HEK293 (cell line): Measurements from ENCODE around the gene SCAMP3.

ENCODE experiments used
- GLI2 ChIP-seq: fragments of 450-650 bp; formaldehyde crosslinking; IDR thresholded peaks from 2 replicates; pipeline ENCODE4; 2017; ENCODE audit warnings: missing biosample characterization, missing genetic modification characterization, low read depth, borderline replicate concordance
- KLF8 ChIP-seq: fragments of 450-650 bp; formaldehyde crosslinking; IDR thresholded peaks from 2 replicates; pipeline ENCODE4 v1.5.1; 2016; ENCODE audit warnings: missing biosample characterization, missing genetic modification characterization
- KLF9 ChIP-seq: fragments of 450-650 bp; formaldehyde crosslinking; IDR thresholded peaks from 2 replicates; pipeline ENCODE4 v1.5.1; 2016; ENCODE audit warnings: missing biosample characterization, missing genetic modification characterization, low read depth
- REPIN1 ChIP-seq: fragments of 450-650 bp; formaldehyde crosslinking; IDR thresholded peaks from 2 replicates; pipeline ENCODE4 v1.5.1; 2017; ENCODE audit warnings: missing biosample characterization, missing genetic modification characterization, low read depth
- YY2 ChIP-seq: fragments of 450-650 bp; formaldehyde crosslinking; IDR thresholded peaks from 2 replicates; pipeline ENCODE4 v1.5.1; 2016; ENCODE audit warnings: missing biosample characterization, missing genetic modification characterization
- ZBTB17 ChIP-seq: fragments of 450-650 bp; formaldehyde crosslinking; IDR thresholded peaks from 2 replicates; pipeline ENCODE4 v1.5.1; 2016; ENCODE audit warnings: missing biosample characterization, missing genetic modification characterization
- ZBTB8A ChIP-seq: fragments of 450-650 bp; formaldehyde crosslinking; IDR thresholded peaks from 2 replicates; pipeline ENCODE4 v1.5.1; 2016; ENCODE audit warnings: missing biosample characterization, missing genetic modification characterization
- ZNF133 ChIP-seq: fragments of 450-650 bp; formaldehyde crosslinking; IDR thresholded peaks from 2 replicates; pipeline ENCODE4 v1.5.1; 2016; ENCODE audit warnings: missing biosample characterization, missing genetic modification characterization
- ZNF138 ChIP-seq: fragments of 450-650 bp; formaldehyde crosslinking; IDR thresholded peaks from 2 replicates; pipeline ENCODE4 v1.5.1; 2016; ENCODE audit warnings: missing biosample characterization, missing genetic modification characterization, borderline replicate concordance
- ZNF16 ChIP-seq: fragments of 450-650 bp; formaldehyde crosslinking; IDR thresholded peaks from 2 replicates; pipeline ENCODE4 v1.5.1; 2016; ENCODE audit warnings: low read depth, missing biosample characterization, missing genetic modification characterization
- ZNF169 ChIP-seq: fragments of 450-650 bp; formaldehyde crosslinking; IDR thresholded peaks from 2 replicates; pipeline ENCODE4 v1.5.1; 2016; ENCODE audit warnings: missing biosample characterization, missing genetic modification characterization
- ZNF2 ChIP-seq: fragments of 450-650 bp; formaldehyde crosslinking; IDR thresholded peaks from 2 replicates; pipeline ENCODE4 v1.5.1; 2016; ENCODE audit warnings: missing biosample characterization, missing genetic modification characterization
- ZNF302 ChIP-seq: fragments of 450-650 bp; formaldehyde crosslinking; IDR thresholded peaks from 2 replicates; pipeline ENCODE4 v1.5.1; 2016; ENCODE audit warnings: missing biosample characterization, missing genetic modification characterization, low read depth
- ZNF341 ChIP-seq: fragments of 450-650 bp; formaldehyde crosslinking; IDR thresholded peaks from 2 replicates; pipeline ENCODE4; 2016; ENCODE audit warnings: low read depth, missing biosample characterization, missing genetic modification characterization
- ZNF350 ChIP-seq: fragments of 450-650 bp; formaldehyde crosslinking; IDR thresholded peaks from 2 replicates; pipeline ENCODE4 v1.5.0; 2017; ENCODE audit warnings: missing biosample characterization, mild to moderate bottlenecking, missing genetic modification characterization
- ZNF433 ChIP-seq: fragments of 450-650 bp; formaldehyde crosslinking; IDR thresholded peaks from 2 replicates; pipeline ENCODE4 v1.5.1; 2016; ENCODE audit warnings: missing biosample characterization, missing genetic modification characterization, low read depth
- ZNF514 ChIP-seq: fragments of 450-650 bp; formaldehyde crosslinking; IDR thresholded peaks from 2 replicates; pipeline ENCODE4 v1.5.1; 2016; ENCODE audit warnings: missing biosample characterization, missing genetic modification characterization
- ZNF529 ChIP-seq: fragments of 450-650 bp; formaldehyde crosslinking; IDR thresholded peaks from 2 replicates; pipeline ENCODE4 v1.5.1; 2017; ENCODE audit warnings: missing genetic modification characterization, missing biosample characterization; ENCODE audit not compliant: insufficient replicate concordance
- ZNF571 ChIP-seq: fragments of 450-650 bp; formaldehyde crosslinking; IDR thresholded peaks from 2 replicates; pipeline ENCODE4 v1.5.0; 2017; ENCODE audit warnings: missing biosample characterization, missing genetic modification characterization
- ZNF600 ChIP-seq: fragments of 450-650 bp; formaldehyde crosslinking; IDR thresholded peaks from 2 replicates; pipeline ENCODE4 v1.5.1; 2016; ENCODE audit warnings: missing biosample characterization, missing genetic modification characterization
- ZNF626 ChIP-seq: fragments of 450-650 bp; sonication (Bioruptor Pico); formaldehyde crosslinking; IDR thresholded peaks from 2 replicates; pipeline ENCODE4 v1.5.1; 2018; ENCODE audit warnings: missing biosample characterization, missing genetic modification characterization, inconsistent platforms
- ZNF658 ChIP-seq: fragments of 450-650 bp; formaldehyde crosslinking; IDR thresholded peaks from 2 replicates; pipeline ENCODE4; 2016; ENCODE audit warnings: missing biosample characterization, missing genetic modification characterization
- ZNF660 ChIP-seq: fragments of 450-650 bp; IDR thresholded peaks from 2 replicates; pipeline ENCODE4 v1.5.1; 2018; ENCODE audit warnings: missing biosample characterization, mild to moderate bottlenecking, missing genetic modification characterization
- ZNF701 ChIP-seq: fragments of 450-650 bp; formaldehyde crosslinking; IDR thresholded peaks from 2 replicates; pipeline ENCODE4 v1.5.1; 2016; ENCODE audit warnings: missing biosample characterization, missing genetic modification characterization
- ZNF768 ChIP-seq: fragments of 450-650 bp; formaldehyde crosslinking; IDR thresholded peaks from 2 replicates; pipeline ENCODE4 v1.5.1; 2018; ENCODE audit warnings: missing biosample characterization, mild to moderate bottlenecking, missing genetic modification characterization
- ZNF792 ChIP-seq: fragments of 450-650 bp; formaldehyde crosslinking; IDR thresholded peaks from 2 replicates; pipeline ENCODE4 v1.5.1; 2016; ENCODE audit warnings: missing biosample characterization, missing genetic modification characterization
- TF ChIP-seq, protein P1 (sequence below): fragments of 450-650 bp; formaldehyde crosslinking; IDR thresholded peaks from 2 replicates; pipeline ENCODE4 v1.5.1; 2016; ENCODE audit warnings: missing biosample characterization, missing genetic modification characterization
- TF ChIP-seq, protein P2 (sequence below): fragments of 450-650 bp; formaldehyde crosslinking; IDR thresholded peaks from 2 replicates; pipeline ENCODE4 v1.5.1; 2016; ENCODE audit warnings: missing biosample characterization, missing genetic modification characterization
- TF ChIP-seq, protein P3 (sequence below): fragments of 450-650 bp; formaldehyde crosslinking; conservative IDR thresholded peaks from 2 replicates; pipeline ENCODE4 v1.5.1; 2016; ENCODE audit warnings: low read depth, missing biosample characterization, missing genetic modification characterization
- TF ChIP-seq, protein P4 (sequence below): fragments of 450-650 bp; formaldehyde crosslinking; IDR thresholded peaks from 2 replicates; pipeline ENCODE4 v1.5.1; 2016; ENCODE audit warnings: missing biosample characterization, missing genetic modification characterization
- TF ChIP-seq, protein P5 (sequence below): fragments of 450-650 bp; formaldehyde crosslinking; IDR thresholded peaks from 2 replicates; pipeline ENCODE4 v1.5.1; 2016; ENCODE audit warnings: missing biosample characterization, missing genetic modification characterization, borderline replicate concordance
- TF ChIP-seq, protein P6 (sequence below): fragments of 450-650 bp; formaldehyde crosslinking; IDR thresholded peaks from 2 replicates; pipeline ENCODE4 v1.5.1; 2016; ENCODE audit warnings: missing biosample characterization, missing genetic modification characterization, low read depth

Gene SCAMP3

DNA sequence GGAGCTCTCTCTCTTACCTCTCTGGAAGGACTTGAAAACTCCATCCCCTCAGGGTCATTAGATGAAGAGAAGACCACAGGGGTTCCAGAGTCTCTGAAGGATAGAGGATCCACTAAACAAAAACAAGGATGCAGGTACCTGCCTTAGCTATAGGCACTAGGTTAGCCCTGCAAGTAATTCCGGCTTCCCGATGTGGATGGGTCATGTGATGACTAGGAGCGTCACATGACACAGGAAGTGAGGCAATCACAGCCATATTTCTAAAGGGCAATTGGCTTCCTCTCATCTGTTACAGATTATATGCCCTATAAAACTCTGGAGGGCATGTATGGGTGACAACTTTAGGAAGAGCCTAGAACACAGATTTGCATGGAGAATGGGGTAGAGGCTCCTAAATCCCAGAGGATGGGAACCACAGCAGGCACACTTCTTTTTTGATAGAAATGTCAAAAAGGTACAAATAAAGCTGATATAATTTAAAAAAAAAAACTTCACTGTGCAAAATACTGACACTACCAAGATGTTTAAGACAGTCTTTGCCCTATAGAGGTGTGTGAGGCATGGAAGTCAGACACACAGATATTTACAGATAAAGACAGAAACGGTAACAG, 21.0 kb downstream of the SCAMP3 start (continued):
- TF ChIP-seq ZNF768 (tag by site-specific recombination) (no peak), ZNF514 (tag by site-specific recombination) (no peak), ZNF433 (tag by site-specific recombination) (no peak), ZNF792 (tag by site-specific recombination) (no peak), ZBTB17 (tag by site-specific recombination) (peak; percentile 96), KLF9 (tag by site-specific recombination) (no peak), ZBTB8A (tag by site-specific recombination) (peak; percentile 58), ZNF529 (tag by site-specific recombination) (no peak), ZNF571 (tag by site-specific recombination) (no peak), REPIN1 (tag by site-specific recombination) (no peak), ZNF660 (tag by site-specific recombination) (peak; percentile 17; the same call in 1 of the 2 replicates), ZNF626 (tag by site-specific recombination) (no peak), ZNF701 (no peak), GLI2 (tag by site-specific recombination) (no peak), ZNF133 (tag by site-specific recombination) (no peak), YY2 (tag by site-specific recombination) (no peak), ZNF350 (tag by site-specific recombination) (no peak), ZNF138 (tag by site-specific recombination) (no peak), ZNF600 (tag by site-specific recombination) (peak; percentile 59), ZNF341 (tag by site-specific recombination) (peak; percentile 65), KLF8 (tag by site-specific recombination) (peak; percentile 71), ZNF169 (no peak), ZNF16 (tag by site-specific recombination) (no peak), ZNF658 (tag by site-specific recombination) (no peak), ZNF2 (tag by site-specific recombination) (no peak), ZNF302 (tag by site-specific recombination) (no peak)
- TF ChIP-seq, protein P1, sequence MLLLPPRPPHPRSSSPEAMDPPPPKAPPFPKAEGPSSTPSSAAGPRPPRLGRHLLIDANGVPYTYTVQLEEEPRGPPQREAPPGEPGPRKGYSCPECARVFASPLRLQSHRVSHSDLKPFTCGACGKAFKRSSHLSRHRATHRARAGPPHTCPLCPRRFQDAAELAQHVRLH (tag by site-specific recombination) = peak; percentile 70; the same call in 1 of the 2 replicates
- TF ChIP-seq, protein P2, sequence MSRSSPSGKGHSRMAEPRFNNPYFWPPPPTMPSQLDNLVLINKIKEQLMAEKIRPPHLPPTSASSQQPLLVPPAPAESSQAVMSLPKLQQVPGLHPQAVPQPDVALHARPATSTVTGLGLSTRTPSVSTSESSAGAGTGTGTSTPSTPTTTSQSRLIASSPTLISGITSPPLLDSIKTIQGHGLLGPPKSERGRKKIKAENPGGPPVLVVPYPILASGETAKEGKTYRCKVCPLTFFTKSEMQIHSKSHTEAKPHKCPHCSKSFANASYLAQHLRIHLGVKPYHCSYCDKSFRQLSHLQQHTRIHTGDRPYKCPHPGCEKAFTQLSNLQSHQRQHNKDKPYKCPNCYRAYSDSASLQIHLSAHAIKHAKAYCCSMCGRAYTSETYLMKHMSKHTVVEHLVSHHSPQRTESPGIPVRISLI (tag by site-specific recombination) = no peak
- TF ChIP-seq, protein P3, sequence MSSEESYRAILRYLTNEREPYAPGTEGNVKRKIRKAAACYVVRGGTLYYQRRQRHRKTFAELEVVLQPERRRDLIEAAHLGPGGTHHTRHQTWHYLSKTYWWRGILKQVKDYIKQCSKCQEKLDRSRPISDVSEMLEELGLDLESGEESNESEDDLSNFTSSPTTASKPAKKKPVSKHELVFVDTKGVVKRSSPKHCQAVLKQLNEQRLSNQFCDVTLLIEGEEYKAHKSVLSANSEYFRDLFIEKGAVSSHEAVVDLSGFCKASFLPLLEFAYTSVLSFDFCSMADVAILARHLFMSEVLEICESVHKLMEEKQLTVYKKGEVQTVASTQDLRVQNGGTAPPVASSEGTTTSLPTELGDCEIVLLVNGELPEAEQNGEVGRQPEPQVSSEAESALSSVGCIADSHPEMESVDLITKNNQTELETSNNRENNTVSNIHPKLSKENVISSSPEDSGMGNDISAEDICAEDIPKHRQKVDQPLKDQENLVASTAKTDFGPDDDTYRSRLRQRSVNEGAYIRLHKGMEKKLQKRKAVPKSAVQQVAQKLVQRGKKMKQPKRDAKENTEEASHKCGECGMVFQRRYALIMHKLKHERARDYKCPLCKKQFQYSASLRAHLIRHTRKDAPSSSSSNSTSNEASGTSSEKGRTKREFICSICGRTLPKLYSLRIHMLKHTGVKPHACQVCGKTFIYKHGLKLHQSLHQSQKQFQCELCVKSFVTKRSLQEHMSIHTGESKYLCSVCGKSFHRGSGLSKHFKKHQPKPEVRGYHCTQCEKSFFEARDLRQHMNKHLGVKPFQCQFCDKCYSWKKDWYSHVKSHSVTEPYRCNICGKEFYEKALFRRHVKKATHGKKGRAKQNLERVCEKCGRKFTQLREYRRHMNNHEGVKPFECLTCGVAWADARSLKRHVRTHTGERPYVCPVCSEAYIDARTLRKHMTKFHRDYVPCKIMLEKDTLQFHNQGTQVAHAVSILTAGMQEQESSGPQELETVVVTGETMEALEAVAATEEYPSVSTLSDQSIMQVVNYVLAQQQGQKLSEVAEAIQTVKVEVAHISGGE (tag by site-specific recombination) = no peak
- TF ChIP-seq, protein P4, sequence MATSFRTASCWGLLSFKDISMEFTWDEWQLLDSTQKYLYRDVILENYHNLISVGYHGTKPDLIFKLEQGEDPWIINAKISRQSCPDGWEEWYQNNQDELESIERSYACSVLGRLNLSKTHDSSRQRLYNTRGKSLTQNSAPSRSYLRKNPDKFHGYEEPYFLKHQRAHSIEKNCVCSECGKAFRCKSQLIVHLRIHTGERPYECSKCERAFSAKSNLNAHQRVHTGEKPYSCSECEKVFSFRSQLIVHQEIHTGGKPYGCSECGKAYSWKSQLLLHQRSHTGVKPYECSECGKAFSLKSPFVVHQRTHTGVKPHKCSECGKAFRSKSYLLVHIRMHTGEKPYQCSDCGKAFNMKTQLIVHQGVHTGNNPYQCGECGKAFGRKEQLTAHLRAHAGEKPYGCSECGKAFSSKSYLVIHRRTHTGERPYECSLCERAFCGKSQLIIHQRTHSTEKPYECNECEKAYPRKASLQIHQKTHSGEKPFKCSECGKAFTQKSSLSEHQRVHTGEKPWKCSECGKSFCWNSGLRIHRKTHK (tag by site-specific recombination) = no peak
- TF ChIP-seq, protein P5, sequence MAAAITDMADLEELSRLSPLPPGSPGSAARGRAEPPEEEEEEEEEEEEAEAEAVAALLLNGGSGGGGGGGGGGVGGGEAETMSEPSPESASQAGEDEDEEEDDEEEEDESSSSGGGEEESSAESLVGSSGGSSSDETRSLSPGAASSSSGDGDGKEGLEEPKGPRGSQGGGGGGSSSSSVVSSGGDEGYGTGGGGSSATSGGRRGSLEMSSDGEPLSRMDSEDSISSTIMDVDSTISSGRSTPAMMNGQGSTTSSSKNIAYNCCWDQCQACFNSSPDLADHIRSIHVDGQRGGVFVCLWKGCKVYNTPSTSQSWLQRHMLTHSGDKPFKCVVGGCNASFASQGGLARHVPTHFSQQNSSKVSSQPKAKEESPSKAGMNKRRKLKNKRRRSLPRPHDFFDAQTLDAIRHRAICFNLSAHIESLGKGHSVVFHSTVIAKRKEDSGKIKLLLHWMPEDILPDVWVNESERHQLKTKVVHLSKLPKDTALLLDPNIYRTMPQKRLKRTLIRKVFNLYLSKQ = no peak
- TF ChIP-seq, protein P6, sequence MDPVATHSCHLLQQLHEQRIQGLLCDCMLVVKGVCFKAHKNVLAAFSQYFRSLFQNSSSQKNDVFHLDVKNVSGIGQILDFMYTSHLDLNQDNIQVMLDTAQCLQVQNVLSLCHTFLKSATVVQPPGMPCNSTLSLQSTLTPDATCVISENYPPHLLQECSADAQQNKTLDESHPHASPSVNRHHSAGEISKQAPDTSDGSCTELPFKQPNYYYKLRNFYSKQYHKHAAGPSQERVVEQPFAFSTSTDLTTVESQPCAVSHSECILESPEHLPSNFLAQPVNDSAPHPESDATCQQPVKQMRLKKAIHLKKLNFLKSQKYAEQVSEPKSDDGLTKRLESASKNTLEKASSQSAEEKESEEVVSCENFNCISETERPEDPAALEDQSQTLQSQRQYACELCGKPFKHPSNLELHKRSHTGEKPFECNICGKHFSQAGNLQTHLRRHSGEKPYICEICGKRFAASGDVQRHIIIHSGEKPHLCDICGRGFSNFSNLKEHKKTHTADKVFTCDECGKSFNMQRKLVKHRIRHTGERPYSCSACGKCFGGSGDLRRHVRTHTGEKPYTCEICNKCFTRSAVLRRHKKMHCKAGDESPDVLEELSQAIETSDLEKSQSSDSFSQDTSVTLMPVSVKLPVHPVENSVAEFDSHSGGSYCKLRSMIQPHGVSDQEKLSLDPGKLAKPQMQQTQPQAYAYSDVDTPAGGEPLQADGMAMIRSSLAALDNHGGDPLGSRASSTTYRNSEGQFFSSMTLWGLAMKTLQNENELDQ (tag by site-specific recombination) = no peak
